Esophagus muscularis mucosa (tissue), 4 donors: ENCODE data around the gene POLR3A.

Experiments
- EP300 ChIP-seq: sonication (generic); formaldehyde crosslinking; IDR thresholded peaks from one replicate; pipeline ENCODE4 v1.6.1; 2017; ENCODE audit warnings: antibody characterized with exemption
- POLR2A ChIP-seq: fragments of 450-650 bp; IDR thresholded peaks from one replicate; pipeline ENCODE4 v1.6.1; 2017; ENCODE audit warnings: antibody characterized with exemption, moderate library complexity, mild to moderate bottlenecking, low read depth
- TF ChIP-seq, protein P1 (sequence below), 3 experiments: fragments of 200-600 bp in 2 of 3; fragments of 450-650 bp in 1 of 3; sonication (generic) in 2 of 3; IDR thresholded peaks; one replicate each; pipeline ENCODE4 v1.5.1; 2017 to 2019; ENCODE audit warnings: antibody characterized with exemption in 3 of 3, mild to moderate bottlenecking in 2 of 3, moderate library complexity in 1 of 3

DNA sequence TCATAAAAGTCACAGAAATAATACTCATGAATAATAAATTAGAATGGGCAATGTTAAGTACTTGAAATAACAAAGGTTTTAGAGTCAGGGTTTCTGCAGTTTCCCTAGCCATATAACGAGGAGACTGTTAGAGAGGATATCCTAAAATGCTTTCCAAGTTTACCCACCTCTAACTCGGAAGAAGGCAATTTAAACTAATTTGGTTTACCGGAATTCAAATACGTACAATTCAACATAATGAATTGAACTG is 4.0 kb upstream of the POLR3A start:
- TF ChIP-seq, protein P1, sequence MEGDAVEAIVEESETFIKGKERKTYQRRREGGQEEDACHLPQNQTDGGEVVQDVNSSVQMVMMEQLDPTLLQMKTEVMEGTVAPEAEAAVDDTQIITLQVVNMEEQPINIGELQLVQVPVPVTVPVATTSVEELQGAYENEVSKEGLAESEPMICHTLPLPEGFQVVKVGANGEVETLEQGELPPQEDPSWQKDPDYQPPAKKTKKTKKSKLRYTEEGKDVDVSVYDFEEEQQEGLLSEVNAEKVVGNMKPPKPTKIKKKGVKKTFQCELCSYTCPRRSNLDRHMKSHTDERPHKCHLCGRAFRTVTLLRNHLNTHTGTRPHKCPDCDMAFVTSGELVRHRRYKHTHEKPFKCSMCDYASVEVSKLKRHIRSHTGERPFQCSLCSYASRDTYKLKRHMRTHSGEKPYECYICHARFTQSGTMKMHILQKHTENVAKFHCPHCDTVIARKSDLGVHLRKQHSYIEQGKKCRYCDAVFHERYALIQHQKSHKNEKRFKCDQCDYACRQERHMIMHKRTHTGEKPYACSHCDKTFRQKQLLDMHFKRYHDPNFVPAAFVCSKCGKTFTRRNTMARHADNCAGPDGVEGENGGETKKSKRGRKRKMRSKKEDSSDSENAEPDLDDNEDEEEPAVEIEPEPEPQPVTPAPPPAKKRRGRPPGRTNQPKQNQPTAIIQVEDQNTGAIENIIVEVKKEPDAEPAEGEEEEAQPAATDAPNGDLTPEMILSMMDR (IDR thresholded peaks at IDR 0.05): no peak
- TF ChIP-seq POLR2A (no peak), EP300 (no peak)
